Measurements from ENCODE around the gene JTB.
A peak's percentile ranks its signal among the peaks of the same experiment; 100 is the strongest.

JTB gene

DNA sequence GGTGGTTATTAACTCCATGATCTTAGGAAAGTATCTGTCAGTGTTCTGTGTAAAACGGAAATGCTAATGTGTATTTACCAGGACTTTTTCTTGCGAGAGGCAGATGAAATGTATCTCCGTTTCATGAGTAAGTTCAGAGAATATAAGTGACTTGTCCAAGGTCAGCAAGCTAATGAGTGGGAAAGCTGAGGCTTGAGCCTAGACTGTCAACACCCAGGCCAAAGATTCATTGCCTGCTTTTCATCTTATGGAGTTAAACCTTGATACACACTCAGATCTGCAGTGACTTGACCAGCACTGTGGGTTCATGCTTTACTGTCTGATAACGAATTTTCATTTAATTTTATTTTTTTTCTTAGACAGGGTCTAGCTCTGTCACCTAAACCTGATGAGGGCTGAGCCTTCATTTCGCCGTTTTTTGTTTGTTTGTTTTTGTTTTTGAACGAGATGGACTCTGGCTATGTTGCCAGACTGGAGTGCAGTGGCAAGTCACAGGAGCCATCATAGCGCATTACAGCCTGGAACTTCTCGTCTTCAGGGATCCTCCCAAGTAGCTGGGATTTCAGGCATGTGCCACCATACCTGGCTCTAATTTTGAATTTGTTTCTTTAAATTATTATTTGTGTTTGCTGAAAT is 918 bp upstream of the JTB start:
- no peak for DNase-seq

DNA sequence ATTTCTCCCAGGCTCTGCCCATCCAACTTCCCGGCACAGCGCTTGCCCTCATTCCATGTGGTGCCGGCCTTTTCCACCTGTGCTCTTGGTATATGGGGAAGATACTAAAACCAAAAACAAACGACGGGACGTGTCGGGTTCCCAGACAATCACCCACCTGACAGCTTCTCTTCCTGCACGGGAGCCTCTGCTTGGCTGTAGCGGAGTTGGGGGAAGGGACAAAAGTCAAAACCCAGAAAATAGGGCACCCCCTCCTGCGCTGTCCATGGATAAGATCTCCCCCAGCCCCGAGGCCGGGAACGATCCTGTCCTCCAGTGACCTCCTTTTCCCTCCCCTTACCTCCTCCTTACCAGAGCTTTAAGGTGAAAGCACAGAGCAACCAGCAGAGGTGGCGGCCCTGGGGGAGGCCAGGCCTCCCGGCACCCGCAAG is 640 bp downstream of the JTB start:
- no peak for DNase-seq

DNA sequence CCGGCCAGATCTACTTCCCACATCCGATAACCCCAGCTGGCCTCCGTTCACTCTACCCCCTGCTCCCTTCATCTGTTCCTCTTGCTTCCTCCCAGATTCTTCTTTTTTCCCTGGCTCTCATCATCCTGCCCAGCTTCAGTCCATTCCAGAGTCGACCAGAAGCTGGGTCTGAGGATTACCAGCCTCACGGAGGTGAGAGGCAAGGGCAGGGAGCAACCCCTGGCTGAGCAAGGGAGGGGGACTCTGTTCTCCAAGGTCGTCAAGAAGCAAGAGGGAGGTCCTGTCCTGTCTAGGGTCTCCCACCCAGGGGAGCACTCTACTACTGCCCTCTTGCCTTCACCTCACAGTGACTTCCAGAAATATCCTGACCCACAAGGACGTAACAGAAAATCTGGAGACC is 3.9 kb downstream of the JTB start:
- DNase-seq, result no peak

DNA sequence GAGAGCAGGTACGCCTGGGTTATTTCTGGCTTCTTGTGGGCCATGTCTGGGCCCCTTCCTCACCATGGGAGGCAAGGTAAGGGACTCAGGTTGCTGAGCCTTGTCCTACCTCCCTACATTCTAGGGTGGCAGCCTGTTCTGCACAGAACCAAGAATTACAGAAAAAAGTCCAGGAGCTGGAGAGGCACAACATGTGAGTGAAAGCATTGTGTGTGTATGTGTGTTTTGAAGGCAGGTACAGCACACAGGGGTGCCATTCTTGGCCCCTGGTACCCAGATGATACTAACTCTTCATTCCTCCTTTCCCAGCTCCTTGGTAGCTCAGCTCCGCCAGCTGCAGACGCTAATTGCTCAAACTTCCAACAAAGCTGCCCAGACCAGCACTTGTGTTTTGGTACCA is 4.4 kb downstream of the JTB start:
- no peak for DNase-seq

DNA sequence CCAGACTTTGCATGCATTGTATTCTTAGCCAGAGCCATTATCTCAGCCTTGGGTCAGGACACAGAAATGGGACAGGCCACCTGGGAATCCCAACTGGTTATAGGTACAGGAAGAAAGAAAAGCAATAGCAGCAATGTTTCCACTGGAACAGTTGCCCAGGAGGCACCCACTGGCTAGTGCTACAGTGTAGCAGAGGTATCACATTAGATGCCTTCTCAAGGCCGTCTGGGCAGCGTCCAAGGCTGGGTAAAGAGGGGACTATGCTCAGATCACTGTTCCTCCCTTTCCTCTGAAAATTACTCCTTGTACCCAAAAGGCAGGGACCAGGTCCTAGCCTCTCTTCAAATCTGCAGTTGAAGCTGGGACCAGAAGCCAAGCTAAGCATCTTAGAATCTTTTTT is 7.1 kb downstream of the JTB start:
- DNase-seq, result no peak

DNA sequence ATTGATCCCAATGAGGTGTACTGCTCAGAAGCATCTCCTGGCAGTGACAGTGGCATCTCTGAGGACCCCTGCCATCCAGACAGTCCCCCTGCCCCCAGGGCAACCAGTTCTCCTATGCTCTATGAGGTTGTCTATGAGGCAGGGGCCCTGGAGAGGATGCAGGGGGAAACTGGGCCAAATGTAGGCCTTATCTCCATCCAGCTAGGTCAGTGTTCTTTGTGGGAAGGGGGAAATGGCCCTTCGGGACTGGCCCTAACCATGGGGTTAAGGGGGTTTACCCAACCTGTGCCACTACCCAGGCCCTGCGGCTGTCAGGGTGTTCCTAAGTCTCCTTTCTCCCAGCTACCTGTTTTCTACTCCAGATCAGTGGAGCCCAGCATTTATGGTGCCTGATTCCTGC is 8.5 kb downstream of the JTB start:
- DNase-seq, result no peak

DNA sequence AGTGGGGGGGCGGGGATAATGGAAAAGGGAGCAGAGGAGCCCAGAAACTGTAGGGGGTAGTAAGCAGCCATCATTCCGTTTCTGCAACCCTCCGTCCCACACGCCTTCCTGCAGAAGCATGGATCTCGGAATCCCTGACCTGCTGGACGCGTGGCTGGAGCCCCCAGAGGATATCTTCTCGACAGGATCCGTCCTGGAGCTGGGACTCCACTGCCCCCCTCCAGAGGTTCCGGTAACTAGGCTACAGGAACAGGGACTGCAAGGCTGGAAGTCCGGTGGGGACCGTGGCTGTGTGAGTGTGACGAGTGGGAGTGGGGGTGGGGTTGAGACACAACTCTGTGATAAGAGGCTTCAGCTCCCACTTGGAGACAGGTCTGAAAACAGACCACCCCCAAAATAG is 9.1 kb downstream of the JTB start:
- no peak for DNase-seq

DNA sequence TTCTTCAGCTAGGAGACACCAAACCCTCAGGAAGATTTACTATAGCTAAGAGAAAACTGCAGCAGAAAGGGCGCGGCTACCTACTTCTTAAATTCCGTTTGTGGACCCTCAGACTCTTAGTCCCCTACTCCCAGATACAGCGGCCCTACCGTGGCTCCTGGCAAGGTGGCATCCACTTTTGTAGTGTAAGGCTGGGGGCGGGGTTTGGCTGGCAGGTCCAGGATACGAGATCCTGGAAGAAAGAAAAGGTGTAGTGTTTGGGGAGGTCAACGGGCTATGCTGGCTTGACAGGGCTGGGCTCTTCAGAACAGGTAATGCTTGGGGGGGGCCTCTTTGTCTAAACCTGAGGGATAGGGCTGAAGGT is 9.5 kb downstream of the JTB start:
- no peak for DNase-seq

DNA sequence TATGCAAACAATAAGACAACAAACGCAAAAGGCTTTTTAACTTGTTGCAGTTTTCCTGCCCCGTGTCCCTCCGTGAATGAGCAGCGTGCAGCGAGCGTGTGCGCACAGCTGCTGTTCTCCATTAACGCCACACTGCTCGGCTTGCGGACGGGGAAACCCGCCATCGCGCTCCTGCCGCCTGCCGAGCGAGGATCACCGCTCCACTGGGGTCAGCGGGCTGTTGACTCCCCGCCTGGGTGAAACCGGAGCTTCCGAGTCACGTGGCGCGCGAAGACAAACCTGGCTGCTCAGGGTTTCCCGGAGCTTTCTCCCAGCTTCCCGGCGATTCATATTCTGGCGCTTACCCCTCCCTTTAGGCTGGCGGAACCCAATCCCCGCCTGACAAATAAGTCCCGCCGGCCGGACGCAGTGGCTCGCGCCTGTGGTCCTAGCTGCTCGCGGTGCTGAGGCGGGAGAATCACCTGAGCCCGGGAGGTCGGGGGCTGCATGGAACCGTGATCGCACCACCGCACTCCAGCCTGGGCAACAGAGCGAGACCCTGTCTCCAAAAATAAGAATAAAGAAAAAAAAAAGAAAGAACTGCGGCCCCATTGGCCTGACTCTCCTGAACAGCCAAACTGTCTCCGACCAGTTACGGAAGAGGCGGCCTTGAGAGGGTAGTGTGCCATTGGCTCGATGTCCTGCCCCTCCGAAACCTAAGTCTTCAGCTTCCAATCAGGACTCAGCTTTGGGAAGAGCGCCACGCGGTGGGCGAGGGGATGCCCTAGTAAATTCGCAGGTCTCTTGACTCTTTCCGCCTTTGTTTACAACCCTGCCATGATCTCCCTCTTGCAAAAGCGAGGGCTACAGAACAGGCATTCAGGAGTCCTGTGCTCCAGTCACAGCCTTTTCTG is 10.1 kb downstream of the JTB start, which contains the start of gene CREB3L4:
Gene CREB3L4 (plus strand): TSS at position 796 of the 893 bp plus-strand sequence. CDS start 624 bp downstream, outside the sequence.
- DNase-seq, result peak; percentile 77

DNA sequence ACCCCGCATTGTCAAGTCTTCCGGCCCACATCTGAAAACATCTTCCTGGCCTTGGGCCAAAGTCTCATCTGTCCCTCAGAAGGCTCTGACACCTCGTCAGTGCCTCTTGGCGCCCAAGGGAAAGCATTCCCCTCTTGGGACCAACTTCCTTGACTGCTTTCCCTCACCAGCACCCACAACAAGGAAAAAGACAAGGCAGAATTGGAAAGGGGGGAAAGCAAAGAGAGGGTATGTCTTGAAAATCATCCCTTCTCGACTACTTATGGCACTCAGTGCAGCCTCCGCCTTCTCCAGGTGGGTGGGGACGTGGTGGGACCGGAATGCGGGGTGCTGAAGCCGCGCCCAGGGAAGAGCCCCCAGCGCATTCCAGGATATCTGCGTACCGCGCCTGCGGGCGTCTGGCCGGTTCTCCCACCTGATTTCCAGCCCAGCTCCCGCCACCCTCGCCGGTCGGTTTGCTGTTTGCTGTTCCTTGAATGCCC is 13.6 kb downstream of the JTB start:
- no peak for DNase-seq

DNA sequence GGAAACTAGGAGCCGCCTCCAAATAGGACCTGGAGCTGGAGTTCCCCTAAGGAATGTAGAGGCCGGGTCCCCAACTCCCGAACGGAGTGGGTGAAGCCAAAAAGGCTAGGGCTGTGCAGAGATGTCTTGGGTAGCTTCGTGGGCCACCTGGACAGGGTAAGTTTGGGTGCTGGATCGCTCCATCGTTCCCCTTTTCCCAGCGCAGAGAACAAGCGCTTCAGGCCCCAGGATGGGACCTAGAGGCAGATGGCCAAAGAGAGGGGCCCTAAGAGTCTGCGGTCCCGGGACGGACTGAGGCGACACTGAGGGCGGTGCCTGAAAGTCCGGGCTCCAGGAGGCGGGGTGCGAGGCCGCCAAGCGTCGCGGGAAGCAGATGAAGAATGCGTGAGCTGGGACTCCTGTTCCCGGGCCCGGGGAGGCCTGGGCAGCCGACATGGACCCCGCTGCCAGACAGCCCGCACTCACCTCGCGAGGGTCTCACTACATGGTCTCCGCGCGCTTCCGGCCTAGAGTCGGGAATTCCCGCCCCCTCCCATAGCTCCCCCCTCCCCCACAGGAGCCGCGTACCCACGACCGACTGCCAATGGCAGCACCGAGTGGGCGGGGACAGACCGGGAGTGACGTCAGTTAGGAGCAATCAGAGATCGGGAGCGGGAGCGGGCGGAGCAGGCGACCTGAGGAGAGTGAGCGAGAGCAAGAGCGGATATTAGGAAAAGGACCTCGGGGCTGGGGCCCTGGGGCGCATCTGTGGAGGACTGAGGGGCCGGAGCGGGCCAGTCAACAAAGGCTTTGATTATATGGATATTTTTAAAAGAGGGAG is 14.2 kb downstream of the JTB start, which contains the start of gene SLC39A1:
Gene SLC39A1 (minus strand): TSS at position 508 of the 820 bp plus-strand sequence. CDS start 822 bp downstream, outside the sequence.
- DNase-seq, result peak; percentile 94

DNA sequence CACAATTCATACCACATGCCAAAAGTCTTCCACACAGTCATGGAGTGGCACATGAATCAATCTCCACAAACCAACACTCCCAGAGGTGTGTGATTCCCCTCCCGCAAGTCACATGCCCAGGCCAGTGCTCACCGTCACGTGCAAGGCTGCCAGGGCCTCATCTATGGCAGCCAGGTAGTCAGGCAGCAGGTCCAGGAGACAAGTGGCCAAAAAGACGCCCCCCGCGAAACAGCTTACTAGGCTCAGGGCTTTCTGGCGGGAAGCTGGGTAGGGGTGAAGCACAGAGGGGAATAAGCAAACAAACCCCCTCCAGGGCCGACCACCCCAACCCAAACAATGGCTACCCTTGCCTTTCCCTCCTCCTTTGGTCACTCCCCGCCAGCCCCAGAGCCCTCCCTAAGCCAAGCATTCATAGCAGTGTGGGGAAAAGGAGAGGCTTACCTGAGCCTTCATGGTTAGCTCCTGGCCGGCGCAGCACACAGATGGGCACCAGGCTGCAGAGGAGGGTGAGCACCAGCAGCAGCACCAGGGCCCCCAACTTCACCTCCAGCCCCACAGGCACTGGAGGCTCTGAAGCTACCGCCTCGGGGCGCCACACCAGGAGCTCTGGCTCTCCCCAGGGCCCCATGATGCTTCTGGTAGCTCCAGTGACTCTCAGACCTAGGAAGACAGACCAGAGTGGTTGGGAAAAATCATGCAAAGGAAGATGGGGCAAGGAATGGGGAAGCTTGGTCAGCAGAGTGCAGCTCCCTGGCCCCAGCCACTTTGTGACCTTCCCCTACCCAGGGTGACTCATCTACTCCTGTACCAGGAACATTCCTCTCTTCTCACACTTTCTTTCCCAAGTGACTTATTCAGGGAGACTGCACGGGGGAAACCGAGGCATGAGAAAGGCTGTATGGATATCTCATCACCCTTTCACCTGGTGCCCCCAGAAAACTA is 15.1 kb downstream of the JTB start:
- no peak for DNase-seq

DNA sequence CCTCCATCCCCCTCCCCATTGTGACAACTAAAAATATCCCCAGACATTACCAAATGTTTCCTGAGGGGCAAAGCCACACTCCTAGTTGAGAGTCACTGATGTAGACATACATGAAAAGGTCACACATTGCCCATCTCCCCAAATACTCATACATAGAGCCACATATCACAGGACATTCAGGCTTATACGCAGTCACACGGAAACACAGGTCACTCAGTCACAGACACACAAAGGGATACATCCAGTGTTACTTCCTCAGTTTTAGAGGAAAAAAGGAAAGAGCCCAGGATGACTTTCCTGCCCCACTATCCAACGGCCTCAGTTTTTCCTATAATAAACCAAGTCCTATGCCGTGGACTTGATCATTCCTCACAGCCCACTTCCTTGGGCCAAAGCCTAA is 16.1 kb downstream of the JTB start:
- no peak for DNase-seq

DNA sequence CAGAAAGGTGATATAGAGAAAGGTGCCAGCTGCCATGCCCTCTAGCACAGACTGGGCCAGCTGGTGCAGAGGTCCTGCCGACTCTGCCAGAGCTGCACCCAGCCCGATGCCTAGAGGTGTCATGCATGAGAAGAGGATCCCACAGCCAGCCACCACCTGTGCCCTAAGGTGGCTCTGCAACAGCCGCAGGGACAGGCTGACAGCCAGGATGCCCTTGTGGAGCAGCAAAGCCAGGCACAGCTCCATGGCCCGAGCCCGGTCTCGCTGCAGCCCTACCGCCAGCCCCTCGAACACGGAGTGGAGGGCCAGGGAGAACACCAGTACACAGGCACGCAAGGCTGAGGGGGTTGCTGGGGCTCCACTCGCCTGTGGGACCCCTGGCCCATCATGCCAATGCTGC is 17.3 kb downstream of the JTB start:
- no peak for DNase-seq

DNA sequence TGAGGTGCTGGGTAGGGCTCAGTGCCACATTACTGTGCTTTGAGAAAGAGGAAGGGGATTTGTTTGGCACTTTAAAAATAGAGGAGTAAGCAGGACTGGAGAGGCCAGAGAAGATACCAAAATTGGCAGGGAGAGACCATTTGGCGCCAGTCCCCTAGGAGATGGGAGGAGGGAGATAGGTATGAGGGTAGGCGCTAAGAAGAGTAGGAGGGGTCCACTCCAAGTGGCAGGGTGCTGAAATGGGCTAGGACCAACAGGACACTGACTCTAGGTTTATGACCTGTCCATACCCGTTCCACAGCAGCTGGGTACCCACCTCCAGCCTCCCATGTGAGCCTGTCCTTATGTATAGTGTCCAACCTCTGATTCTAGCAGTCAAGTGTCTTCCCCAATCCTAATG is 18.0 kb downstream of the JTB start:
- DNase-seq, result no peak

DNA sequence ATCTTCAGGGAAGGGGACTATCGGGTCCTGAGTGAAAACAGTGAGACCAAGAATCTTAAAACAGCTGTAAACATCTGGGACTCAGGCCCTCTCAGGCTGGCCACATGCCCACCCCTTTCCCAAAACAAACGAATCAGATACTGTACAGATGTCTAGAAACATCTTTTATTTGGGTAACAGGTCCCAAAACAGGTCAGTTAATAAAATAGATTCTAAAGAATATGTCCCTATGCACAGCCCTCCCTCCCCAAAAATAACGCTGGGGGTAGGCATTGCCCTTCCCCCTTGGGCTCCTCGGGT is 18.6 kb downstream of the JTB start:
- DNase-seq, result no peak

DNA sequence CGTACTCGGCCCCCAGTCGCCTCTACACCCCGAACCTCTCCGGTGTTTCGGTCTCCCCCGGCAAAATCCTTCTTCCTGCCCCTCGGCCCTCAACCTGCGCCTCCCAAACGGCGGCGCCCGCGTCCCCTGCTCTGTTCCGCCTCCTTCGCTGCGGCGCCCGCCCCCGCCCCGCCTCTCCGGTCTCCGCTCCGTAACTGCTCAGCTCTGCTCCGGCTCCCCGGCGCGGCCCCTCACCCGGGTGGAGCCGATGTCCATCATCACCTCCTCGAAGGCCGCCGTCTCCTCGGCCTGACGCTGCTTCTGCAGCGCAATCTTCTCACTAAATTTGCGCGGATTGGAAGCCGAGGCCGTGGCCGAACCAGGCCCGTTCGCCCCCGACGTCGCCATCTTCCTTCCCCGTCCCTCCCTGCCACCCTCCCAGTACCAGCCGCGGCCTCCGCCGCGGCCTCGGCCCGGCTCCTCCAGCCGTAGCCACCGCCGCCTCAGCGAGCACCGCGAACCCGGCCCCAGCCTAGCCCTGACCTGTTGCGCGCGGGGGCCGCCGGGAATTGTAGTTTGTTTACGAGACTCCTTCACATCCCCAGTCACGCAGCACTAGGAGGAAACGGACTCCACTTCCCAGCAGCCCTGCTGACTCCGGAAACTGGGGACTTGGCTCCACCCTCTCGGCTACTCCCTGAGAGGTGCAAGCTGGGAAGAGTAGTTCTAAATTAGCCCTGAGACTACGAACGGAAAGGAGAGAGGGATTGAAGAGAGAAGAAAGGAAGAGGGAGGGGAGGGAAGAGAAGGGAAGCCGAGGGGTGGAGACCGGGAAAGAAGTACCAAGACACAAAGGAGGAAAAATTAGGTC is 19.1 kb downstream of the JTB start, which contains the start of gene CRTC2:
Gene CRTC2 (minus strand): TSS at position 502 of the 850 bp plus-strand sequence. CDS start 115 bp downstream, at position 387.
- DNase-seq, result peak; percentile 94

DNA sequence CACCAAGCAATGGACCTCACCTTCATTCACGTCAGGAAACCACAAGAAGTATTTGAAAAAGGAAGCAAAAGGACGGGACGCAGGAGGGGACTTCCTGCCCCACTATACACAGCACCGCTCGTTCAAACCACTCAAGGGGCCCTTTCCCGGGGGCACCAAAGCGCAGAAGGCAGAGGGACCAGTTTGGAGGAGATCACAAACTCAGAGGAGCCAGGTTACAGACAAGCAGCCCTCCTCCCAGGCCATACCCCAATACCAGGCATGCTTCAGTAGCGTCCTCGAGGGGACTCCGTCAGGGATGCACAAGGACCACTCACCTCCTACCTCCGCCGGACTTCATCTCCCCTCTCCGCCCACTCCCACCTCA is 19.7 kb downstream of the JTB start:
- DNase-seq, result no peak

DNA sequence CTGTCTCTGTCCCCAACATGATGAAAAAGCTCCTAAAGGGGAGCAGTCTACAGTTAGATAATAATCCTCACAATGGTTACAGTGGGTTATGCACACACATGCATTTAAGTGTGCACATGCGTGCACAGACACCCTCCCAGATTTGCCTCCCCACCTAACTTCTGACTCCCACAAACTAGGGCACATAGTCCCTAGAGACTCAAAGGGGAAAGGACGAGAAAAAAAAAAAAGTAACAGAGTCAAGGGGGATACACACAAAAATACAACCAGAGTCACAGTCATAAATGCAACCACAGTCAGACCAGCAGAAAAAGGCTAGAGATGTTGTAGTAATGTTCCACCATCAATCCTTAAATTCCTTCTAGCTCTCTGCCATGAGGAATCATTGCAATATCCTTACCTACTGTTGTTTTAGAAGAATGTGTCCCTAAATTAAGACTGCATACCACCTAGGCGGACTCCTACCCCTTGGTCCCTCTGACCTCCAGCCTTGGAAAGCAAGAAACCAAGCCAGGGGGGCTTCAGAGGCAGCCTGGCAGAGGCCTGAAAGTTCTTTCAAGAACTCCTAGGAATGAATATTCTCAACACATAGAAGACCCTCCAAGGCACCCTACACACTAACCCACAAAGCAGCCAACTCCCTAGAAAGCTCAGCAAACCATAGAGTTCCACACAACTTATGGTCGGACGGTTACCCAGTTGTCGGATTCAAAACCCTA is 20.3 kb downstream of the JTB start:
- no peak for DNase-seq

DNA sequence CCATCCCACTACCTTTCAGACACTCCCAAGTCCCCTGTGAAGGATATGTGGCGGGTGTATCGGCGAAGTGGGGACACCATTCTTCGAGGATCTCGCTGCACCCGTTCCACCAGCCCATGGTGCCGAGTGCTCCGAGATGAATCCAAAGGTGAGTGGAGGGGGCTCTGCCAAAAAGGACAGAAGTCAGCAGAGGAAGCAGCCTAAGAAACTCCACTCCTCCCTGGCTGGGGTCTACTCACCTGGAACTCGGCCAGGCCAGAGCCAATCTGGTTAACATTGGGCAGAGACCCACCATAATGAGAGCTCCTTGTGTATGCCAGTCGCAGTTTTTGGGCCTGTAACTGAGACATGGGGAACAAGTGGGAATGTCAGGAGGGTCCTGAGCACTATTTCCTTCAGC is 22.6 kb downstream of the JTB start:
- no peak for DNase-seq
